OCI-LY7 (cell line): Measurements from ENCODE around the gene ZBED5. TPM values are rescaled to one million over a fixed set of nuclear protein-coding genes. Genes with fewer than 3 reads are reported as not detected.

ENCODE experiments used
- BruUV-seq: library from RNA; stranded (reverse); fragments of 400-500 nt; replicated peaks from 2 replicates; lab custom pipeline; 2021; lab: Mats Ljungman, UMichigan
- CTCF ChIA-PET: fragments of 300-600 bp; sonication (Branson Sonifier 250); formaldehyde crosslinking; loops from one replicate; lab custom pipeline; 2022; ENCODE audit warnings: antibody characterized with exemption; ENCODE audit not compliant: unreplicated experiment; lab: Charles Lee
- POLR2A ChIA-PET: fragments of 300-600 bp; sonication (Branson Sonifier 250); formaldehyde crosslinking; loops from one replicate; lab custom pipeline; 2022; ENCODE audit warnings: antibody characterized with exemption; lab: Charles Lee
- DNase-seq: peaks from one replicate; pipeline ENCODE4 v3.0.0-alpha.2; 2015; ENCODE audit warnings: low spot score
- H2AFZ ChIP-seq: fragments of 200-600 bp; sonication (generic), shearing (Covaris generic); 2 replicates; pipeline ENCODE4 v1.6.1; 2014; ENCODE audit warnings: mild to moderate bottlenecking, antibody characterized with exemption, low read length, moderate library complexity
- H3K27ac ChIP-seq: fragments of 200-600 bp; sonication (generic); 2 replicates; pipeline ENCODE4 v1.5.1; 2014; ENCODE audit warnings: mixed run types, low read depth, mild to moderate bottlenecking, moderate library complexity, low read length, inconsistent platforms; ENCODE audit not compliant: poor library complexity, severe bottlenecking
- H3K36me3 ChIP-seq: fragments of 200-600 bp; sonication (generic); 2 replicates; pipeline ENCODE4 v1.6.1; 2014; ENCODE audit warnings: mild to moderate bottlenecking, antibody characterized with exemption, low read length, moderate library complexity, mixed read lengths; ENCODE audit not compliant: insufficient read depth
- H3K4me1 ChIP-seq: fragments of 200-600 bp; sonication (generic); 2 replicates; pipeline ENCODE4 v1.5.1; 2014; ENCODE audit warnings: mild to moderate bottlenecking, low read length; ENCODE audit not compliant: insufficient read depth, poor library complexity, severe bottlenecking
- H3K4me2 ChIP-seq: fragments of 200-600 bp; sonication (generic); 2 replicates; pipeline ENCODE4 v1.6.1; 2014; ENCODE audit warnings: mild to moderate bottlenecking, low read length
- H3K4me3 ChIP-seq: fragments of 200-600 bp; sonication (generic); 2 replicates; pipeline ENCODE4 v1.5.1; 2014; ENCODE audit warnings: mild to moderate bottlenecking, low read depth, low read length; ENCODE audit not compliant: poor library complexity, severe bottlenecking
- H3K79me2 ChIP-seq: fragments of 200-600 bp; sonication (generic); 2 replicates; pipeline ENCODE4 v1.6.1; 2016; ENCODE audit warnings: low read depth, mild to moderate bottlenecking, low read length, moderate library complexity, mixed read lengths; ENCODE audit not compliant: insufficient read depth
- H3K9me2 ChIP-seq: fragments of 200-600 bp; sonication (generic); 2 replicates; pipeline ENCODE4 v1.6.1; 2016; ENCODE audit warnings: mild to moderate bottlenecking, low read length, mixed read lengths; ENCODE audit not compliant: insufficient read depth
- H3K9me3 ChIP-seq: fragments of 200-600 bp; sonication (generic); 2 replicates; pipeline ENCODE4 v1.6.1; 2014; ENCODE audit warnings: mild to moderate bottlenecking, mixed run types, low read length, mixed read lengths
- H4K20me1 ChIP-seq: fragments of 200-600 bp; sonication (generic); 2 replicates; pipeline ENCODE4 v1.6.1; 2014; ENCODE audit warnings: mild to moderate bottlenecking, antibody characterized with exemption, low read length, moderate library complexity, mixed read lengths; ENCODE audit not compliant: insufficient read depth
- CTCF ChIP-seq: fragments of 200-600 bp; sonication (generic); conservative IDR thresholded peaks from 2 replicates; pipeline ENCODE4 v1.5.1; 2014; ENCODE audit warnings: mild to moderate bottlenecking, antibody characterized with exemption, low read length, moderate library complexity, mixed read lengths
- EZH2phosphoT487 ChIP-seq: fragments of 200-600 bp; sonication (generic); IDR thresholded peaks from 2 replicates; pipeline ENCODE4 v1.6.1; 2018; ENCODE audit warnings: low read depth, borderline replicate concordance, mild to moderate bottlenecking, mixed run types, antibody characterized with exemption, low read length, moderate library complexity, mixed read lengths
- intact Hi-C: fragments of 100-400 bp; cut with micrococcal nuclease; formaldehyde crosslinking; loops from one replicate; pipeline ENCODE4 v1.10.0; 2022; ENCODE audit not compliant: unreplicated experiment
- total RNA-seq, 2 experiments: library from RNA; depleted of rRNA in 1 of 2; stranded (reverse); fragments of >200 nt in 1 of 2; shearing (Covaris generic) in 1 of 2; gene quantifications; 2 replicates each; pipeline ENCODE4 v1.2.3, GENCODE V29; 2014 to 2022

ZBED5 gene
- total RNA-seq, 2 experiments from 2014 or later, result 42.1 to 71.9 TPM

GRCh38 chr11:10902301-10903063 lies 44.6 kb upstream of the ZBED5 start:
- Histone ChIP-seq H3K4me1 (no peaks in the 10 kb centered on the region), H2AFZ (no peak overlapping the region), H3K4me2 (no peak overlapping the region), H3K4me3 (no peak overlapping the region), H3K9me3 (no peaks in the 10 kb centered on the region), H3K36me3 (no peaks in the 10 kb centered on the region), H4K20me1 (no peaks in the 10 kb centered on the region), H3K9me2 (no peaks in the 10 kb centered on the region), H3K79me2 (no peaks in the 10 kb centered on the region), H3K27ac (no peak overlapping the region)
- TF ChIP-seq CTCF (no peak), EZH2phosphoT487 (no peak)
- BruUV-seq, result no TSS peak
- ChIA-PET CTCF (no interaction called here), POLR2A (interaction anchor here (0.7 kb wide), 1 partner anchor 73 kb away, joined by 3 read pairs; no protein-coding TSS in a partner anchor)
- intact Hi-C loops, result no loop called here
- DNase-seq, result no peak

GRCh38 chr11:10900681-10901415 lies 43.0 kb upstream of the ZBED5 start:
- H2AFZ ChIP-seq, result no peak overlapping the region

More at GRCh38 chr11:10900681-10901415, 43.0 kb upstream of the ZBED5 start:
- TF ChIP-seq EZH2phosphoT487 (no peak), CTCF (no peak)
- Histone ChIP-seq H3K4me3 (no peak overlapping the region), H3K9me2 (no peaks in the 10 kb centered on the region), H3K9me3 (no peaks in the 10 kb centered on the region), H3K27ac (no peak overlapping the region), H3K79me2 (no peaks in the 10 kb centered on the region), H4K20me1 (no peaks in the 10 kb centered on the region), H3K4me2 (no peak overlapping the region), H3K36me3 (no peaks in the 10 kb centered on the region), H3K4me1 (no peaks in the 10 kb centered on the region)
- POLR2A ChIA-PET, result interaction anchor here (0.7 kb wide), 1 partner anchor 43 kb away, joined by 3 read pairs; the partner anchor contains the start of gene ZBED5
- intact Hi-C loops, result no loop called here
- no peak for DNase-seq
- CTCF ChIA-PET, result no interaction called here
- no TSS peak for BruUV-seq
